A549 (cell line): ENCODE results near the gene RSAD1.

Experiments used
- CTCF ChIP-seq: fragments of >200 bp; sonication (Bioruptor Twin); formaldehyde crosslinking; IDR thresholded peaks from 3 replicates; pipeline ENCODE4 v1.5.1; 2016
- ESRRA ChIP-seq: fragments of 150-350 bp; IDR thresholded peaks from 2 replicates; pipeline ENCODE4 v1.6.1; 2014; ENCODE audit warnings: mild to moderate bottlenecking, low read length, borderline replicate concordance
- JUN ChIP-seq, 2 experiments: fragments of >200 bp; sonication (Bioruptor Twin); formaldehyde crosslinking; IDR thresholded peaks; 2 replicates in 1 of 2; 3 replicates in 1 of 2; pipeline ENCODE4 v1.6.1; 2016 to 2017
- NR3C1 ChIP-seq: fragments of >200 bp; sonication (Bioruptor Twin); formaldehyde crosslinking; IDR thresholded peaks from 3 replicates; pipeline ENCODE4 v1.6.1; 2017
- RFX5 ChIP-seq: fragments of 450-650 bp; IDR thresholded peaks from 2 replicates; pipeline ENCODE4 v1.7.1; 2014; ENCODE audit warnings: antibody characterized with exemption, mild to moderate bottlenecking, moderate library complexity

- TF ChIP-seq RFX5 (no peak), CTCF (no peak), ESRRA (no peak), JUN (IDR thresholded peaks at IDR 0.05) (no peak), NR3C1 (no peak)
Observed at GRCh38 chr17:50445730-50446325, 32.8 kb upstream of the RSAD1 start.
